PC-9 (cell line): ENCODE results near the gene RANBP3L.
A peak's percentile ranks its signal among the peaks of the same experiment; 100 is the strongest.

Experiments
- CTCF ChIP-seq: fragments of 200-600 bp; sonication (generic); conservative IDR thresholded peaks from 2 replicates; pipeline ENCODE4 v1.6.1; 2017; ENCODE audit warnings: mixed run types, antibody characterized with exemption, mild to moderate bottlenecking, moderate library complexity
- EZH2 ChIP-seq: fragments of 200-600 bp; sonication (generic); IDR thresholded peaks from 2 replicates; pipeline ENCODE4 v1.8.0; 2017; ENCODE audit warnings: antibody characterized with exemption, low read depth

DNA sequence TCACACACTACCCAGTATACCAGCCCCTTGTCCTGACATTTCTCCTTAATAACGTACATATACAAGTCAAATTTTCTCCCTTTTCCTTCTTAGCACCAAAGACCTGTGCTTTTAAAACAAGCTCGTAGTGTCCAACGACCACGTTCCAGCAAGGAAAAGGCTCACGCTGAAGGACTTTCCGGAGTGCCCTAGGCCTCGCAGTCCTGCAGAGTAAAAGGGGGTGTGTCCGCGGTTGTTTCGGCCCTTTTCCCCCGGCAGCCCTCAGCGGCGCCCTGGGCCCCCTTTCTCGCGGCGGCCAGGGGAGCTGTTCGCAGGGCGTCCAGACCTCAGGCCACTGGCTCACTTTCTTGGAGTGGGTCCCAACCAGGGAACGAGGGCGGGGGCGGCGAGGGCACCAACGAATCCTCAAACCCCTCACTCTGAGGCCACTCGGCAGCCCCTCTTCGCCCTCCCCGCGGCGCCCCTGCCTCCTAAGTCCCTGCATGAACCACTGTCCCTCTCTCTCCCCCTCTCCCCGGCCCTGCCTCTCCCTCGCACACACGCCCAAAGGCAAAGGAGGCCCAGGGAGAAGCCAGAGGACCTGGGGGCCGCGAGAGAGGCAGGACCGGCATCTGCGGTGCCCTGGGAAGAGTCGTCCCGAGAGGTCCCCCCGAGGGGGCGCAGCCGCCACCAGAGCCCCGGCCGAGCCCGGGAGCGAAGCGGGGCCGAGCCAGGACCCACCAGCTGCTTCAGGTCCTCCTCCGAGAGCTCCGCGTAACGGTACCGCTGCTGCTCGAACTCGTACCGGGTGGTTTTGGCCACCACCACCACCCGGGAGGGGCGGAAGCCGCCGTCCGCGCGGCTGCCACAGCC lies 60.7 kb downstream of the RANBP3L start:
- TF ChIP-seq CTCF (peak; percentile 16; the same call in 1 of the 2 replicates), EZH2 (no peak)
